Endothelial cell of umbilical vein (primary cell): ENCODE measurements around the gene GPA33.

ENCODE experiments used
- FOS ChIP-seq: IDR thresholded peaks from 2 replicates; pipeline ENCODE4 v1.6.1; 2011; ENCODE audit warnings: mild to moderate bottlenecking, low read length, moderate library complexity, borderline replicate concordance; ENCODE audit not compliant: insufficient read depth
- MYC ChIP-seq: IDR thresholded peaks from one replicate; pipeline ENCODE4 v1.6.1; 2011; ENCODE audit warnings: mild to moderate bottlenecking, low read depth, low read length
- POLR2AphosphoS5 ChIP-seq: IDR thresholded peaks from 2 replicates; pipeline ENCODE4 v1.6.1; 2012; ENCODE audit warnings: low read depth, mild to moderate bottlenecking, control low read depth, low read length, moderate library complexity; ENCODE audit not compliant: insufficient read depth
- TF ChIP-seq, protein P1 (sequence below), 2 donors: IDR thresholded peaks; 1 replicate in 1 of 2; 2 replicates in 1 of 2; pipeline ENCODE4 v1.5.1; 2011; ENCODE audit warnings: low read length in 2 of 2, mild to moderate bottlenecking in 2 of 2, moderate library complexity in 2 of 2, control low read depth in 1 of 2, inconsistent platforms in 1 of 2, low read depth in 1 of 2; ENCODE audit not compliant: insufficient read depth in 1 of 2; ENCODE audit errors: extremely low read depth in 1 of 2

DNA sequence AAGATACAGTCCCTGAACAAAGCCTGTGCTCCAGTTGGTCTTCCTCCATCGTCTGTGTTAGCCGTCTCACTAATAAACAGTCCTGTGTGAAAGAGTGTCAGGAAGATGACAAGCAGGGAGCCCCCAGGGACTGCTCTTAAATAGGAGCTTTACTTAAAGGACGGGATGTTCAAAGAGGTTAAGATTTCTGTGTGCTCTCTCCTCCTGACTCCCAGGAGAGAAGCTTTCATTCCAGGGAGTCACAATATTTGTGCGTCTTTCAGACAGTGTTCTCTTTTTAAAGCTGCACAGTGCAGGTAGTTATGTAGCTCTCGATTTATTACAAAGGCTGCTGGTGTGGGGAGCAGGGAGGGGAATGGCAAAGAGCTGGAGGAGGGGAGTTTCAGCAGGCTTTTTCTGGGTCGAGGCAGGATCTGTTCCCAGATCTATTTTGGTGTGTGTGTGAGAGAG, 47.2 kb upstream of the GPA33 start:
- TF ChIP-seq POLR2AphosphoS5 (no peak), FOS (no peak), MYC (no peak)
- TF ChIP-seq, protein P1, sequence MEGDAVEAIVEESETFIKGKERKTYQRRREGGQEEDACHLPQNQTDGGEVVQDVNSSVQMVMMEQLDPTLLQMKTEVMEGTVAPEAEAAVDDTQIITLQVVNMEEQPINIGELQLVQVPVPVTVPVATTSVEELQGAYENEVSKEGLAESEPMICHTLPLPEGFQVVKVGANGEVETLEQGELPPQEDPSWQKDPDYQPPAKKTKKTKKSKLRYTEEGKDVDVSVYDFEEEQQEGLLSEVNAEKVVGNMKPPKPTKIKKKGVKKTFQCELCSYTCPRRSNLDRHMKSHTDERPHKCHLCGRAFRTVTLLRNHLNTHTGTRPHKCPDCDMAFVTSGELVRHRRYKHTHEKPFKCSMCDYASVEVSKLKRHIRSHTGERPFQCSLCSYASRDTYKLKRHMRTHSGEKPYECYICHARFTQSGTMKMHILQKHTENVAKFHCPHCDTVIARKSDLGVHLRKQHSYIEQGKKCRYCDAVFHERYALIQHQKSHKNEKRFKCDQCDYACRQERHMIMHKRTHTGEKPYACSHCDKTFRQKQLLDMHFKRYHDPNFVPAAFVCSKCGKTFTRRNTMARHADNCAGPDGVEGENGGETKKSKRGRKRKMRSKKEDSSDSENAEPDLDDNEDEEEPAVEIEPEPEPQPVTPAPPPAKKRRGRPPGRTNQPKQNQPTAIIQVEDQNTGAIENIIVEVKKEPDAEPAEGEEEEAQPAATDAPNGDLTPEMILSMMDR (IDR thresholded peaks at IDR 0.05; ENCODE audit: extremely low read depth in 1 of 2, insufficient read depth in 1 of 2, low read depth in 1 of 2, low read length in 2 of 2), result no peak
